Inferior parietal cortex (tissue), 1 donor: ENCODE measurements around the gene GDF3.
"Not testable (repeated sequence)": the region's sequence is repeated elsewhere in the genome, so short reads cannot be mapped to it uniquely, and the experiment has no call there.

Experiments
- DNase-seq: peaks from one replicate; pipeline ENCODE4 v3.0.0-alpha.2; 2016; ENCODE audit errors: extremely low spot score

GDF3 gene

DNA sequence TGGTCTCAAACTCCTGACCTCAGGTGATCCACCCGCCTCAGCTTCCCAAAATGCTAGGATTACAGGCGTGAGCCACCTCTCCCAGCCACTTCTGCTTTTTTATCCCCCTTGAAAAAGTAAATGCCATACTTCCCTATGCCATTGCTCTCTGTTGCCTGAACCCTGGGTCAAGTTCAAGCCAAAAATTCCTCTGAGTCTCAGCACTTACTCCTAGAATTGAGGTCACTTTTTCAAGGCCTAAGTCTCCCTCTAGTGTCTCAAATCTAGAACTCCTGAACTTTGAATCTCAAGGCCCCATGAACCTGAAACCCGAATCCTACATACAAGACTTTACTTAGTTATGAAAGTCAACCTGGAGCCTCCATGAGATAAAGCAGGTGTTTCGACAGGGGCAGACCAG lies 28.4 kb downstream of the GDF3 start:
- DNase-seq = no peak

DNA sequence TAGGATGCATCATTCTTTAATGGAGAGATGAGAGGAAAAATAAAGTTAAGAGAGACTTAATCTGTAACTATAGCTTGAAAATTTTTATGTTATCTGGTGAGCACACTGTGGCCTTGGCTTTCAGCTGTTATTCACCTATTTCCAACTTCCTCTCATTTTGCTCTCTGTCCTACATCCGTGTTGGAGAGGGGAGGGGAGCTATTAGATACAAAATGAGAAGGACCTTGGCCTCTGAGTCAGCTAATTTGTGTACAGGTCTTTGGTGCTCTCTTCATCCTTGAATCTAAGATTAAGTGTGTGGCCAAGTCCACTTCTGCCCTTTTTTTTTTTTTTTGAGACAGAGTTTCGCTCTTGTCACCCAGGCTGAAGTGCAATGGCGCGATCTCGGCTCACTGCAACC lies 29.0 kb downstream of the GDF3 start:
- no peak for DNase-seq

DNA sequence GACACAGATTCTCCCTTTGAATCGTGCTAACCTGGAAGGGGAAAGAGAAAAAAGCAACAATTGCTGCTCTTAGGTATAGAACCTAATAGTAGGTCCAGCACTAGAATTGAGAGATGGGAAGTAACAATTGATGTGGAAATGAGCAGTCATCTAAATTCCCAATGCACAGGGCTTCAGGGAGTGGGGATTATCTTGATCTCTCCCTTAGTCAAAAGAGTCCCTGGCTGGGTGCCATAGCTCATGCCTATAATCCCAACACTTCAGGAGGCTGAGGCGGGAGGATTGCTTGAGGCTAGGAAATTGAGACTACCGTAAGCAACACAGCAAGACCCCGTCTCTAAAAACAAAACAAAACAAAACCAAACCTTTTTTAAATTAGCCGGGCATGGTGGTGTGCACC lies 33.8 kb downstream of the GDF3 start:
- no peak for DNase-seq

DNA sequence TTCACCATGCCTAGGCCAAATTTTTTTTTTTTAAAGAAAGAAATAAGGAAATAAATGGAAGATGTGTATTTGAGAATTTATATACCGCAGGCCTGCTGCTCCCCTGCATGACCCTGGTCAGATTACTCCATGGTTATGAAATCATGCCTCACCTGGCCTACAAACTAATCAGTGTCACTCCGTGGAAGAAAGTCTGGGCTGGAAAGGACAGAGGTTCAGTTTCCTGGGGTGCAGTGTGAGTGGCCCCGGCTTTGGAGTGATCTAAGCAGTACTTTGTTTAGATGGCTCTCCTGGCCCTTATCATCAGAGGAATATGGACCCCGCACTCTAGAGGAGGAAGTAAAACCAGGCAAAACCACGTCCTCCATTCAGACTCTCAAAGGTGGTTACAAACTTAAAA lies 39.5 kb downstream of the GDF3 start:
- no peak for DNase-seq

DNA sequence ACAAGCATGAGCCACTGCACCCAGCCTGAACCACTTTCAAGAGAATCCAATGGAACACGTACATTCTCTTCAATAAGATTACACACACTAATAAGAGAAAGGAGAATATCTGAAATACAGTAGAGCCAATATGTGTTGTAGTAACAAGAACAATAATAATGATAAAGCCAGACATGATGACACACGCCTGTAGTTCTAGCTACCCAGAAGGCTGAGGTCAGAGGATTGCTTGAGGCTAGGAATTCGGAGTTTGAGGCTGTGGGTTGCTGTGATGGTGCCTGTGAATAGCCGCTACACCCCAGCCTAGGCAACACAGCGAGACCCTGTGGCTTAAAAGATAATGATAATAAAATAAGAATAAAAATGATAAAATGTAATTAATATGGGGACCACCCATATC lies 45.5 kb downstream of the GDF3 start:
- DNase-seq = no peak

DNA sequence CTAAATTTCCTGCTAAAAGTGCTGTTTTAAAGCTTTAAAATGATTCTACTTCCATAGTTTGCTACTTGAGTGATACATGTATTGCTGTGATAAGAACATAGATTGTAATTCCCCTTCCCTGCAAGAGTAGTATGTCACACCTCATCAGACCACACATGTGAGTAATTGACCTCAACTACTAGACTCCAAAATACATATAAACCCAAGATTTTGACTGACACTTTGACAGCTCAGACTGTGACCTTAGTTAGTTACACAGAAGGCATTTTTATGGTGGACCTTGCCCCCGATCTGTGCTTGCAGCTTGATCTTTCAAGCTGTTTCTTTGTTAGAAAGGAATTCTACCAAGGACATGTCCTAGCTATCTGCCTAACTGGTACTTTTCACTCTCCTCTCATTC lies 48.5 kb downstream of the GDF3 start:
- no peak for DNase-seq

DNA sequence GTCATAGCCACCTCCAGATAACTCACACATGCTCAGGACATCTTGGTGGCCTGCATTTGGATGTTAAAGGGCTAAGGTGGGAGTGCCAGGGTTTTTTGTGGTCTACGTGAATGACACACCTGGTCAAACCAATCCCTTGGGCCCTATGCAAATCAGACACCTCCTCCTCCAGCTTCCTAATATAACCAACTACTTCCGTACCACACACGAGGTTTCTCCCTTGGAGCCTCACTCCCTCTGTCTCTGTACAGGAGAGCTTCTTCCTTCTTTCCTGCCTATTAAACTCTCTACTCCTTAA lies 49.4 kb downstream of the GDF3 start:
- DNase-seq = no peak

DNA sequence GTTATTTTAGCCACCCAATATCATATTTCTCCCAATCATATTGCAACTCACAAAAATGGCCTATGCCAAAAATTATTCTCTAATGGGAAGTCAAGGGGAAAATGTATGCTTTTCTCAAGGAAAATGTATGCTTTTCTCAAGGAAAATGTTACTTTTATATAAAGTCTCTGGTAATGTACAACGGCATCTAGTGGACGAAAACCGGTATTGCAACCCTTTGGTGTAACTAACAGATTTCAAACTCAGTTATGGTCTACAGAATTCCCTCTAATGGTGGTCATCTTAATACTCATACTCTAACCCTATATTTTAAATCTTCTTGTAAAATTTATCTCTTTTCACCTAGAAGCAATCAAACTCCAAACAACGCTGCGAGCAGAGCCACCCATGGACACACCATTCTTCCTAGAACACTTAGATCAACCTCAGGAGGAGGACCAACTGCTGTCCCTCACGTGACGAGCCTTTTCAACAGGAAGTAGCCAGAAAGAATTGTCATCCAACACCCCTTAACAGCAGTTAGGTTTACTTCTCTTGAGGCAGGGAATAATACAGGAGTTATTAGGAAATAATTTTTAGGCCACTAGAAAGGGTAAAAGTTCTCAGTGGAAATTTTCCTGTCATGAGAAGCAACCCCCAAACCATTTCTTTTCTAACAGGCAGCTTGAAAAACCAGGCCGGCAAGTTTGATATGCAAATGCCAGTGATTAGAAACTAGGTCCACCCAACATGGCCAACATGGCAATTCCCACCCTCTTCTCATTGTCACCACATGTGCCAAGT lies 50.0 kb downstream of the GDF3 start:
- peak; percentile 74 for DNase-seq

DNA sequence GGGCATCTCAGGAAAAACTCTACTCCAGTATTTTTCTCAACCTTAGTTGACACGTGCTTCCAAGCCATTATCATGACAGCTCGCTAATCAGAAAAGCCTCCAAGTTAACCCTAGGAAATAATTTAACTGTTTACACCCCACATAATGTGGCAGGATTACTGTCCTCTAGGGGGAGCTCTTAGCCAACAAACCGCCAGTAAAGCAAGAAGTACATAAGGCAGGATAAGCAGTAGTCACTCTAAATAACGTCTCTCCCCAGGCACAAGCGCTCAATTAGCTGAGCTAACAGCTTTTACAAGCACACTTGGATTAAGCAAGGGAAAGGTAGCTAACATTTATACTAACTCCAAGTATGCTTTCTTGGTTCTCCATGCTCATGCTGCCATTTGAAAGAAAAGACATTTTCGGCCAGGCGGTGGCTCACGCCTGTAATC lies 52.7 kb downstream of the GDF3 start:
- no peak for DNase-seq

DNA sequence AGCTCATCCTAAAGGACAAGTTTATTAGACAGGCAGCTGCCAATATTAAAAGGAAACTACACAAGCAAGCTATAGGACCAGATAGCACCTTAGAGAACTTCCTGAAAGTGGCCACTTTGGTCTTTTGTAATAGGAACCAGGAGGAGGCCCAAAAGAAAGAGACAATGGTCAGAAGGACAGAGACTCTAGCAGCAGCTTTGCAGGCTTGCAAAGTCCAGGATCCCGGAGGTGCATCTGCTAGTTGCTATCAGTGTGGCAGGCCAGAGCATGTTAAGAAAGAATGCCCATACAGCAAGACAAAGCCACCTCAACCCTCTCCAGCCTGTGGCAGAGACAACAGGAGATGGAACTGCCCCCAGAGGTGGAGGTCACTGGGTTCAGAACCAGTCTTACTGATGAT lies 53.3 kb downstream of the GDF3 start:
- no peak for DNase-seq

DNA sequence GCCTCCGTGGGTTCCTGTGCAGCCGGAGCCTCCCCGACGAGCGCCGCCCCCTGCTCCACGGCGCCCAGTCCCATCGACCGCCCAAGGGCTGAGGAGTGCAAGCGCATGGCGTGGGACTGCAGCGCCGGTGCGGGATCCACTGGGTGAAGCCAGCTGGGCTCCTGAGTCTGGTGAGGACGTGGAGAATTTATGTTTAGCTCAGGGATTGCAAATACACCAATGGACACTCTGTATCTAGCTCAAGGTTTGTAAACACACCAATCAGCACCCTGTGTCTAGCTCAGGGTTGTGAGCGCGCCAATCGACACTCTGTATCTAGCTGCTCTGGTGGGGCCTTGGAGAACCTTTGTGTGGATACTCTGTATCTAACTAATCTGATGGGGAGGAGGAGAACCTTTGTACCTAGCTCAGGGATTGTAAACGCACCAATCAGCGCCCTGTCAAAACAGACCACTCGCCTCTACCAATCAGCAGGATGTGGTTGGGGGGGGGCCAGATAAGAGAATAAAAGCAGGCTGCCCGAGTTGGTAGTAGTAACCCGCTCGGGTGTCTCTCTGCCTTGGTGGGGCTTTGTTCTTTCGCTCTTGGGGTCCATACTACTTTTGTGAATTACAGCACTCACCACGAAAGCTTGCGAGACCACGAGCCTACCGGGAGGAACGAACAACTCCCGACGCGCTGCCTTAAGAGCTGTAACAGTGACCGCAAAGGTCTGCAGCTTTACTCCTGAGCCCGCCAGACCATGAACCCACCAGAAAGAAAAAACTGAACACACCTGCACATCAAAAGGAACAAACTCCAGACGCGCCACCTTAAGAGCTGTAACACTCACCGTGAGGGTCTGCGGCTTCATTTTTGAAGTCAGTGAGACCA lies 55.2 kb downstream of the GDF3 start:
- DNase-seq = not testable (repeated sequence)
